Measurements from ENCODE around the gene SPAG16.

- no peak for TF ChIP-seq GATA2 (IDR thresholded peaks at IDR 0.05; ENCODE audit: low read depth, low read length)
- TF ChIP-seq GATA3 (IDR thresholded peaks at IDR 0.05; ENCODE audit: low read depth, low read length) = no peak
These were observed 579.3 kb downstream of the SPAG16 start for GRCh38 chr2:213863541-213863940.

Measured in SH-SY5Y (cell line).